Erythroblast (primary cell): ENCODE data around the gene MCTP1.
A peak's percentile ranks its signal among the peaks of the same experiment; 100 is the strongest.

Experiments
- DNase-seq, 2 experiments: peaks; one replicate each; lab custom pipeline; 2025; lab: John Stamatoyannopoulos, UW
- GATA1 ChIP-seq: IDR thresholded peaks from 2 replicates; pipeline ENCODE4 v1.6.1; 2011; ENCODE audit warnings: low read depth, mild to moderate bottlenecking, control low read depth, low read length, moderate library complexity
- POLR2A ChIP-seq: IDR thresholded peaks from 2 replicates; pipeline ENCODE4 v1.6.1; 2011; ENCODE audit warnings: mild to moderate bottlenecking, low read length

The MCTP1 gene

DNA sequence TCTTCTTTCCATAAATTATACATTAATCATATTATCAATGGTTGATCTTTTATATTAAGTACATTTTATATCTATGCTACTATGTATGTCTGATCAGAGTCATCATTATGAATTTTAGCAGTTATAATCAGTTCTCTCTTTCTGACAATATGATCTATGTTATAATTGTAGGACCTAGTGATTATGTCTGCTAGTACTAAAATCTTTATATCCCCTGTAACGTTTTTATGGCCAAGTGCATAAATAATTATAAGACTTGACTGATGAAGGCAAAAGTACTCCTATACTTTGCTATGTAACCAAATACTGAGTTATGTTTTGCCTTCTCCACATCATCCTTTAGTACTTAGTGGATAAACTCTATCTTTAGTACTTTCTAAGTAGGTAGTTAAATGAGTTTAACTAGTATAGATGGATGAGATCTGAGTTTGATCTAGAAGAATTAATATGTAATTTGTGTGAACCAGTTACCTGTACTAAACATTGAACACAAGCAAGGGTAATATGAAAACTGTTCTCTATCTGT, 591.0 kb downstream of the MCTP1 start:
- no peak for DNase-seq
- TF ChIP-seq POLR2A (no peak), GATA1 (no peak)

DNA sequence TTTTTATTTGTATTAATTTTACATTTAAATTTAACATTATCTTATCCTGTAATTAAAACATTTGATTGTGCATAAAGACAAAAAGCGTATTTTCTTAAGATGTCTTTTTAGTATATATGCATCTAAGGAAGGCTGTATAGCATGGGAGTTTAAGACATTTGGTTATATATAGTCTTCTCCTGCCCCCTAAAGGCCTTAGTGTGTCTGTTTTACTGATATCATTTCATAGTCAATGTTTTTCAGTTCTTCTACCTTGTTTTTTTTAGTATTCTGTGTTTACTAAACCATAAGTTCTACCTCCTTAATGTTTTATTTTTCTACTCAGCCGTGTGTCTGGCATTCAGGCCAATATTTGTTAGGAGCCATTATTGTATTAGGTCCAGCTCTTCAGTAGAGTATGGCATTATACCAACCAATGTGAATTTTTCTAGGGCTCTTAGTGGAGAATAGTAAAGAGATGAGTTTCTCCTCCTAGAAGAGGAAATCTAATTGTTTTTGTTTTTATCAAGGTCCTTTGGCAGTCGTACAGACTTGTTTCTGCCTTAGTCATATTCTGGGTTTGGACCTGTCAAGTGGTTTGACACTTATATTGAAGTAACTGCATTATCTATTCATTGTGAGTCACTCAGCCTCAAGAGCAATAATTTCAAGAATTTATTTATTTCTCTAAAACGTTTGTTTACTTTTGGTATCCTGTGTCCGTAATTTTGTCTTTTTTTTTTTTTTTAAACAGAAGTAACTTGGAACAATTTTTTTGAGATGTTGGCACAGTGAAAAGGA, 591.7 kb downstream of the MCTP1 start:
- peak; percentile 57 to 70 for DNase-seq
- TF ChIP-seq POLR2A (no peak), GATA1 (no peak)

- no peak for DNase-seq
- TF ChIP-seq GATA1 (no peak), POLR2A (no peak)
Observed at GRCh38 chr5:94692581-94692980, 592.3 kb downstream of the MCTP1 start.

DNA sequence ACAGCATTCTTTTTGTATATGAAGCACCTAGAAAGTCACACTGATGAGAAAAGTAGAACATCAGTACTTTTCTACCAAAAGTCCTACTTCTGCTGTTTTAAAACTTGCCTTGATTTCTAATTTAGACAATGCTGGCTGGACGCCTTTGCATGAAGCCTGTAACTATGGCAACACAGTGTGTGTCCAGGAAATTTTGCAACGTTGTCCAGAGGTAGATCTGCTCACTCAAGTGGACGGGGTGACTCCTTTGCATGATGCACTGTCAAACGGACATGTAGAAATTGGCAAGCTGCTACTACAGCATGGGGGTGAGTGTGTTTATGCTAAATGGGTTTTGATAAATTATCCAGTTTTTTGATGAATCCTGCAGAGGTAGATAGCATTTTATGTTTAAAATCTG, 592.9 kb downstream of the MCTP1 start:
- TF ChIP-seq GATA1 = no peak
- TF ChIP-seq POLR2A = no peak
- DNase-seq = no peak

DNA sequence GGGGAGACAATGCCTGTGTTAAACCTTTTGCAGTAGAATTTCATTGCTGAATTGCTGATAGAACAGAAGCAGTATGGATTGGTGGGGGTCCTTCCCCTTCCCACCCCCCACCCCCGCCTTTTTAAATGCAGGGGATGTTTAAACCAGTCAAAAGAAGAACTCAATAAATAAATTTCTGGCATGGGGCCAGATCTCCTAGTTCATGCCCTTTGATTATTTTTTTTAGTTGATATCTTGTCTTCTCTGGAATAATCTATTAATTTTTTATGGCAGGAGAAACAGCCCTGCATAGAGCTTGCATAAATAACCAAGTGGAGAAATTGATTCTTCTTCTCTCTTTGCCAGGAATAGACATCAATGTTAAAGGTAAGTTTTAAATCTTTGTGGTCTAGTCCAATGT, 593.6 kb downstream of the MCTP1 start:
- DNase-seq = no peak
- TF ChIP-seq POLR2A (no peak), GATA1 (no peak)

DNA sequence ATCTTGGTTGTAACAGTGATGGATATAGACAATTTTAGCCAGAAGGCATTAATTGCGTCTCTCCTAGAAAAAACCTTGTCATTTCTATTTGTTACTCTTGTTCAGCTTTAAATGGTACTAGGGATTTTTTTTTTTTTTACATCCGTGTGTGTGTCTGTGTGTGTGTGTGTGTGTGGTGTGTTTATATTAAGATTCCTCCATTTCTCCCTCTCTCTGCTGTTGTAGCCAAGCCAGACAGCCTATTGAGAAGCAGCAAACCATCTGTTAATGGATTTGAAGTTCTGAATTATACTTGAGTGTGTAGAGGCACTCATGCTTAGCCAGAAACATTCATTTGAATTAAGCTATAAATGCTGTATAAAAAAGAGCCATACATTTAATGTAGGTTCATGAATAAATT, 594.1 kb downstream of the MCTP1 start:
- TF ChIP-seq GATA1 (no peak), POLR2A (no peak)
- no peak for DNase-seq

GRCh38 chr5:94689908-94690307, 595.0 kb downstream of the MCTP1 start:
- TF ChIP-seq POLR2A (no peak), GATA1 (no peak)
- no peak for DNase-seq

GRCh38 chr5:94682814-94683520, 601.9 kb downstream of the MCTP1 start:
- TF ChIP-seq GATA1 (no peak), POLR2A (no peak)
- DNase-seq = no peak

- no peak for DNase-seq
- TF ChIP-seq POLR2A (no peak), GATA1 (no peak)
Observed at GRCh38 chr5:94675965-94676618, 608.8 kb downstream of the MCTP1 start.

GRCh38 chr5:94674490-94675382, 610.2 kb downstream of the MCTP1 start:
- DNase-seq = peak; percentile 18 to 53
- no peak for TF ChIP-seq POLR2A
- no peak for TF ChIP-seq GATA1

DNA sequence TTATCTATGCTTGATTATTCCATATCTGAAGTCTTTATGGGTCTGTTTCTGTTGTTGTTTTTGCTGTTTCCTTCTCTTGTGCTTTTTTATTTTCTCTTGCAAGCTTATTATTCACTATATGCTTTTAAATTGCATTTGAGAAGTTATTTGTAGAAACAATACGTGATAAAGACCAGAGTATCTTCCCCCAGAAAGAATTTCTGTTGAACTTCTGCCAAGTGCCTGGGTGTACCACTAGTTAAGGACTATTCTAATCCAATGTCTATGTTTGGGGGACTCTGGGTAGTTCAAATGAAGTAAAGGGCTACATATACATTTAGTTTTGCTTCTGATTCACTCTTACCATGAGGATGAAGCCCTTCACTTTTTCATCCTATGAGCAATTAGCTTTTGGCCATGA, 612.1 kb downstream of the MCTP1 start:
- TF ChIP-seq GATA1 (no peak), POLR2A (no peak)
- peak in 1 of 2 experiments; percentile 12 for DNase-seq

GRCh38 chr5:94670726-94671125, 614.2 kb downstream of the MCTP1 start:
- TF ChIP-seq GATA1 (no peak), POLR2A (no peak)
- DNase-seq = no peak

DNA sequence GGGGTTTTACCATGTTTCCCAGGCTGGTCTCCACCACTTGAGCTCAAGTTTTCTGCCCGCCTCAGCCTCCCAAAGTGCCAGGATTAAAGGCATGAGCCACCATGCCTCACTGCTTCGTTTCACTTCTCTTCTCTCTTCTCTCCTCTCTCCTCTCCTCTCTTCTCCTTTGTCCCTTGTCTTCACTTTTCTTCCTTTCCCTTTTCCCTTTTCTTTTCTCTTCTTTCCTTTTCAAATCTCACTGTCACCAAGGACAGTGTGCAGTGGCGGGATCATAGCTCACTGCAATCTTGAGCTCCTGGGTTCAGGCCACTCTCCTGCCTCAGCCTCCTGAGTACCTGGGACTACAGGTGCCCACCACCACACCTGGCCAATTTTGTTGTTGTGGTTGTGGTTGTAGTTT, 617.0 kb downstream of the MCTP1 start:
- no peak for TF ChIP-seq POLR2A
- TF ChIP-seq GATA1 = no peak
- DNase-seq = no peak
